Panc1 (cell line): ENCODE data around the gene ETV7. TPM values are rescaled to one million over a fixed set of nuclear protein-coding genes. Genes with fewer than 3 reads are reported as not detected.

Experiments
- ATAC-seq: fragments of 200-7000 bp; cut with Tn5 transposase; 2 replicates; pipeline ENCODE4 v1.9.1; 2020; ENCODE audit warnings: mild to moderate bottlenecking, moderate library complexity
- BruUV-seq: library from RNA; stranded (reverse); fragments of 400-500 nt; replicated peaks from 2 replicates; lab custom pipeline; 2021; lab: Mats Ljungman, UMichigan
- CTCF ChIA-PET: fragments of 300-600 bp; sonication (Branson Sonifier 250); formaldehyde crosslinking; loops from one replicate; lab custom pipeline; 2022; ENCODE audit warnings: antibody characterized with exemption; lab: Charles Lee
- POLR2A ChIA-PET: fragments of 300-600 bp; sonication (Branson Sonifier 250); formaldehyde crosslinking; loops from one replicate; lab custom pipeline; 2022; ENCODE audit warnings: antibody characterized with exemption; lab: Charles Lee
- DNase-seq: peaks from one replicate; pipeline ENCODE4 v3.0.0-alpha.2; 2010; ENCODE audit warnings: low read depth, low spot score
- H3K27ac ChIP-seq: 2 replicates; pipeline ENCODE4 v1.5.1; 2011; ENCODE audit warnings: mild to moderate bottlenecking, low read length, inconsistent platforms
- H3K27me3 ChIP-seq: fragments of 200-500 bp; sonication (Bioruptor generic); 2 replicates; pipeline ENCODE4 v1.6.0; 2014; ENCODE audit warnings: low read length, inconsistent platforms; ENCODE audit not compliant: control insufficient read depth, insufficient read depth
- H3K36me3 ChIP-seq: fragments of 200-500 bp; sonication (Bioruptor generic); 2 replicates; pipeline ENCODE4 v1.5.1; 2014; ENCODE audit warnings: inconsistent platforms, mild to moderate bottlenecking, low read length, moderate library complexity; ENCODE audit not compliant: control insufficient read depth, insufficient read depth
- H3K4me1 ChIP-seq: 2 replicates; pipeline ENCODE4 v1.5.1; 2011; ENCODE audit warnings: inconsistent platforms, mild to moderate bottlenecking, low read length, moderate library complexity; ENCODE audit not compliant: control insufficient read depth, insufficient read depth
- H3K4me3 ChIP-seq, 2 experiments: 2 replicates each; pipeline ENCODE4 v1.5.1; 2011 to 2012; ENCODE audit warnings: low read depth in 2 of 2, low read length in 2 of 2, mild to moderate bottlenecking in 2 of 2, inconsistent platforms in 1 of 2, moderate library complexity in 1 of 2
- H3K9me3 ChIP-seq: fragments of 200-500 bp; sonication (Bioruptor generic); 2 replicates; pipeline ENCODE4 v1.5.1; 2014; ENCODE audit warnings: low read depth, mild to moderate bottlenecking, inconsistent platforms, low read length, moderate library complexity; ENCODE audit not compliant: control insufficient read depth, insufficient read depth
- POLR2AphosphoS5 ChIP-seq: IDR thresholded peaks from 2 replicates; pipeline ENCODE4 v1.6.1; 2012; ENCODE audit warnings: mild to moderate bottlenecking, low read depth, low read length, moderate library complexity
- SIN3A ChIP-seq: IDR thresholded peaks from 2 replicates; pipeline ENCODE4 v1.6.1; 2012; ENCODE audit warnings: low read depth, mild to moderate bottlenecking, low read length, moderate library complexity, borderline replicate concordance; ENCODE audit not compliant: insufficient read depth
- TCF7L2 ChIP-seq: IDR thresholded peaks from 2 replicates; pipeline ENCODE4 v1.6.1; 2011; ENCODE audit warnings: mild to moderate bottlenecking, low read depth, low read length, inconsistent platforms
- in situ Hi-C: cut with HindIII; loops from 2 replicates; pipeline ENCODE4 v1.10.0; 2016; ENCODE audit warnings: low sequenced_read_pairs, low pct_unique_long_range_greater_than_20kb
- intact Hi-C: fragments of 100-400 bp; cut with micrococcal nuclease; formaldehyde crosslinking; loops from one replicate; pipeline ENCODE4 v1.10.0; 2022; ENCODE audit not compliant: unreplicated experiment
- total RNA-seq: library from RNA; stranded (reverse); gene quantifications from one replicate; pipeline ENCODE4 v1.2.1, GENCODE V29; 2021; ENCODE audit not compliant: unreplicated experiment
- TF ChIP-seq, protein P1 (sequence below): fragments of 450-650 bp; IDR thresholded peaks from 2 replicates; pipeline ENCODE4 v1.5.1; 2017; ENCODE audit warnings: mild to moderate bottlenecking
- TF ChIP-seq, protein P2 (sequence below), 2 experiments: IDR thresholded peaks; 2 replicates each; pipeline ENCODE4 v1.6.1; 2011 to 2012; ENCODE audit warnings: low read depth in 2 of 2, control low read depth in 1 of 2, low read length in 1 of 2, mild to moderate bottlenecking in 1 of 2, moderate library complexity in 1 of 2; ENCODE audit not compliant: insufficient read depth in 1 of 2

The ETV7 gene
- total RNA-seq, 1 experiment from 2014 or later, result 2.0 TPM

DNA sequence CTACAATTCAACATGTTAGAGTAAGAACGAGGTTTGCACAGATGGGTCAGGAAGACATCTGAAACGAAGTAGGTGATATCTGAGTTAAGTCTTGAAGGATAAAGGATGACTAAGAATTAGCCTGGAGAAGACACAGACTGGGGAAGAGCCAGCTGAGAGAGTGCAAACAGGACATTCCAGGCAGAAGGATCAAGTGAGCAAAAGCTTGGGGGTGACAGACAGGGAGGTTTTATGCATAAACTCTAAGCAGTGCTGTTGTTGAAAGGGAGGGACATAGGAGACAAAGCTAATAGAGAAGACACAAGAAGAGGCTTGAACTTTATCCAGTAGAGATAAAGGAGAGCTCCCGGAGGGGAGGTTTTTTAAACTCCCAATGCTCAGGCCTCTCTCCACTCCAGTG lies 15.0 kb upstream of the ETV7 start:
- no peaks in the 10 kb centered on the region for H3K36me3 ChIP-seq
- no TSS peak for BruUV-seq
- DNase-seq (no peak), ATAC-seq (no peak)
- CTCF ChIA-PET, result no interaction called here
- no peak overlapping the region for H3K27ac ChIP-seq
- no peaks in the 10 kb centered on the region for H3K9me3 ChIP-seq
- H3K4me1 ChIP-seq, result no peaks in the 10 kb centered on the region
- intact Hi-C loops (no loop called here), in situ Hi-C loops (no loop called here)
- POLR2A ChIA-PET, result no interaction called here
- no peaks in the 10 kb centered on the region for H3K27me3 ChIP-seq
- TF ChIP-seq SIN3A, result no peak
- TF ChIP-seq, protein P1, sequence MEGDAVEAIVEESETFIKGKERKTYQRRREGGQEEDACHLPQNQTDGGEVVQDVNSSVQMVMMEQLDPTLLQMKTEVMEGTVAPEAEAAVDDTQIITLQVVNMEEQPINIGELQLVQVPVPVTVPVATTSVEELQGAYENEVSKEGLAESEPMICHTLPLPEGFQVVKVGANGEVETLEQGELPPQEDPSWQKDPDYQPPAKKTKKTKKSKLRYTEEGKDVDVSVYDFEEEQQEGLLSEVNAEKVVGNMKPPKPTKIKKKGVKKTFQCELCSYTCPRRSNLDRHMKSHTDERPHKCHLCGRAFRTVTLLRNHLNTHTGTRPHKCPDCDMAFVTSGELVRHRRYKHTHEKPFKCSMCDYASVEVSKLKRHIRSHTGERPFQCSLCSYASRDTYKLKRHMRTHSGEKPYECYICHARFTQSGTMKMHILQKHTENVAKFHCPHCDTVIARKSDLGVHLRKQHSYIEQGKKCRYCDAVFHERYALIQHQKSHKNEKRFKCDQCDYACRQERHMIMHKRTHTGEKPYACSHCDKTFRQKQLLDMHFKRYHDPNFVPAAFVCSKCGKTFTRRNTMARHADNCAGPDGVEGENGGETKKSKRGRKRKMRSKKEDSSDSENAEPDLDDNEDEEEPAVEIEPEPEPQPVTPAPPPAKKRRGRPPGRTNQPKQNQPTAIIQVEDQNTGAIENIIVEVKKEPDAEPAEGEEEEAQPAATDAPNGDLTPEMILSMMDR, result no peak
- TF ChIP-seq, protein P2, sequence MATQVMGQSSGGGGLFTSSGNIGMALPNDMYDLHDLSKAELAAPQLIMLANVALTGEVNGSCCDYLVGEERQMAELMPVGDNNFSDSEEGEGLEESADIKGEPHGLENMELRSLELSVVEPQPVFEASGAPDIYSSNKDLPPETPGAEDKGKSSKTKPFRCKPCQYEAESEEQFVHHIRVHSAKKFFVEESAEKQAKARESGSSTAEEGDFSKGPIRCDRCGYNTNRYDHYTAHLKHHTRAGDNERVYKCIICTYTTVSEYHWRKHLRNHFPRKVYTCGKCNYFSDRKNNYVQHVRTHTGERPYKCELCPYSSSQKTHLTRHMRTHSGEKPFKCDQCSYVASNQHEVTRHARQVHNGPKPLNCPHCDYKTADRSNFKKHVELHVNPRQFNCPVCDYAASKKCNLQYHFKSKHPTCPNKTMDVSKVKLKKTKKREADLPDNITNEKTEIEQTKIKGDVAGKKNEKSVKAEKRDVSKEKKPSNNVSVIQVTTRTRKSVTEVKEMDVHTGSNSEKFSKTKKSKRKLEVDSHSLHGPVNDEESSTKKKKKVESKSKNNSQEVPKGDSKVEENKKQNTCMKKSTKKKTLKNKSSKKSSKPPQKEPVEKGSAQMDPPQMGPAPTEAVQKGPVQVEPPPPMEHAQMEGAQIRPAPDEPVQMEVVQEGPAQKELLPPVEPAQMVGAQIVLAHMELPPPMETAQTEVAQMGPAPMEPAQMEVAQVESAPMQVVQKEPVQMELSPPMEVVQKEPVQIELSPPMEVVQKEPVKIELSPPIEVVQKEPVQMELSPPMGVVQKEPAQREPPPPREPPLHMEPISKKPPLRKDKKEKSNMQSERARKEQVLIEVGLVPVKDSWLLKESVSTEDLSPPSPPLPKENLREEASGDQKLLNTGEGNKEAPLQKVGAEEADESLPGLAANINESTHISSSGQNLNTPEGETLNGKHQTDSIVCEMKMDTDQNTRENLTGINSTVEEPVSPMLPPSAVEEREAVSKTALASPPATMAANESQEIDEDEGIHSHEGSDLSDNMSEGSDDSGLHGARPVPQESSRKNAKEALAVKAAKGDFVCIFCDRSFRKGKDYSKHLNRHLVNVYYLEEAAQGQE (IDR thresholded peaks at IDR 0.05; ENCODE audit: insufficient read depth in 1 of 2, low read depth in 2 of 2, low read length in 1 of 2), result no peak
- TF ChIP-seq POLR2AphosphoS5, result no peak
- no peak for TF ChIP-seq TCF7L2
- H3K4me3 ChIP-seq, result no peak overlapping the region

DNA sequence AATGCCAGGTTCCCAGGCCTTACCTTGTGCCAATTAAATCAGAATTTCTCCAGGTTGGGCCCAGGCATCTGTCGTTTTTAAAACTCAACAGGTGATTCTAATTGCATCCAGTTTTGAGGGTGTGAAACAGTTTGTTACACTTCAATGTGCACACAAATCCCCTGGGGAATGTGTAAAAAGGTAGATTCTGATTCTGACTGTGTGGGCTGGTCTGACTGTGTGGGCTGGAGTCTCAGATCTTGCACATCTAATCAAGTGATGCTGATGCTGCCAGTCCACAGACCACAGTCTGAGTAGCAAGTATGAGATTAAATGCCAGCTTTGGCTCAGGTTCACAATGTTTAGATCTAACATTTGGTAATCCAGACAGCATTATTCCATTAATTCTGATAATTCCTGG lies 12.5 kb upstream of the ETV7 start:
- TF ChIP-seq, protein P2 (IDR thresholded peaks at IDR 0.05; ENCODE audit: insufficient read depth in 1 of 2, low read depth in 2 of 2, low read length in 1 of 2), result no peak
- TF ChIP-seq TCF7L2, result no peak
- TF ChIP-seq POLR2AphosphoS5, result no peak
- no peak for TF ChIP-seq SIN3A
- TF ChIP-seq, protein P1, result no peak
- ATAC-seq (no peak), DNase-seq (no peak)
- no peaks in the 10 kb centered on the region for H3K27me3 ChIP-seq
- no TSS peak for BruUV-seq
- H3K4me3 ChIP-seq, result no peak overlapping the region
- in situ Hi-C loops, result no loop called here
- no peak overlapping the region for H3K27ac ChIP-seq
- ChIA-PET CTCF (no interaction called here), POLR2A (no interaction called here)
- no peaks in the 10 kb centered on the region for H3K36me3 ChIP-seq
- H3K4me1 ChIP-seq, result no peaks in the 10 kb centered on the region
- intact Hi-C loops, result no loop called here
- no peaks in the 10 kb centered on the region for H3K9me3 ChIP-seq
